SK-N-SH (cell line): ENCODE results near the gene RASSF4. TPM values are rescaled to one million over a fixed set of nuclear protein-coding genes. Genes with fewer than 3 reads are reported as not detected.

ENCODE experiments used
- CTCF ChIA-PET: fragments of 300-600, 350-600 bp; formaldehyde crosslinking; extraction: SDS; loops from one replicate; lab custom pipeline; 2021; lab: Yijun Ruan, JAX
- POLR2A ChIA-PET: fragments of 350-600 bp; sonication (Branson Sonifier 250); formaldehyde crosslinking; extraction: SDS; loops from one replicate; lab custom pipeline; 2020; ENCODE audit warnings: antibody characterized with exemption, inconsistent platforms; lab: Yijun Ruan, JAX
- DNase-seq: peaks from one replicate; pipeline ENCODE4 v3.0.0; 2012
- H2AFZ ChIP-seq: fragments of 200-600 bp; sonication (generic); 2 replicates; pipeline ENCODE4 v1.8.1; 2016; ENCODE audit warnings: antibody characterized with exemption, mild to moderate bottlenecking, low read depth
- H3F3A ChIP-seq: fragments of 200-600 bp; sonication (generic); replicated peaks from 2 replicates; pipeline ENCODE3; 2016; ENCODE audit warnings: antibody characterized with exemption, mild to moderate bottlenecking; ENCODE audit not compliant: insufficient read depth
- H3K27ac ChIP-seq, 2 experiments: fragments of 200-500 bp in 1 of 2; fragments of 200-600 bp in 1 of 2; sonication (Bioruptor generic) in 1 of 2; sonication (generic), shearing (Covaris generic) in 1 of 2; 2 replicates each; pipeline versions ENCODE4 v1.5.1 to v1.6.1; 2014 to 2016; ENCODE audit warnings: low read depth in 2 of 2, inconsistent platforms in 1 of 2, low read length in 1 of 2, mild to moderate bottlenecking in 1 of 2, mixed read lengths in 1 of 2
- H3K27me3 ChIP-seq: fragments of 200-600 bp; sonication (generic), shearing (Covaris generic); 2 replicates; pipeline ENCODE4 v1.6.1; 2016; ENCODE audit warnings: mixed run types; ENCODE audit not compliant: insufficient read depth
- H3K36me3 ChIP-seq, 2 experiments: fragments of 200-500 bp in 1 of 2; fragments of 200-600 bp in 1 of 2; sonication (Bioruptor generic) in 1 of 2; sonication (generic) in 1 of 2; replicated peaks in 1 of 2; 2 replicates each; pipeline versions ENCODE3 to v1.5.1; 2014 to 2016; ENCODE audit warnings: low read length in 1 of 2, mild to moderate bottlenecking in 1 of 2; ENCODE audit not compliant: insufficient read depth in 2 of 2, control insufficient read depth in 1 of 2
- H3K4me1 ChIP-seq, 2 experiments: fragments of 200-500 bp in 1 of 2; fragments of 200-600 bp in 1 of 2; sonication (Bioruptor generic) in 1 of 2; sonication (generic), shearing (Covaris generic) in 1 of 2; 2 replicates each; pipeline versions ENCODE4 v1.5.1 to v1.6.1; 2014 to 2016; ENCODE audit warnings: low read depth in 1 of 2, low read length in 1 of 2, mixed run types in 1 of 2; ENCODE audit not compliant: insufficient read depth in 2 of 2, control insufficient read depth in 1 of 2
- H3K4me2 ChIP-seq: fragments of 200-600 bp; sonication (generic), shearing (Covaris generic); 2 replicates; pipeline ENCODE4 v1.6.1; 2017; ENCODE audit warnings: mixed run types
- H3K4me3 ChIP-seq, 2 experiments: fragments of 200-500 bp in 1 of 2; fragments of 200-600 bp in 1 of 2; sonication (Bioruptor generic) in 1 of 2; sonication (generic), shearing (Covaris generic) in 1 of 2; 2 replicates each; pipeline versions ENCODE4 v1.5.1 to v1.8.1; 2014 to 2016; ENCODE audit warnings: low read depth in 2 of 2, inconsistent platforms in 1 of 2, low read length in 1 of 2, mild to moderate bottlenecking in 1 of 2, mixed read lengths in 1 of 2, moderate library complexity in 1 of 2
- H3K79me2 ChIP-seq: fragments of 200-600 bp; sonication (generic); 2 replicates; pipeline ENCODE4 v1.8.1; 2017; ENCODE audit warnings: mild to moderate bottlenecking; ENCODE audit not compliant: insufficient read depth
- H3K9ac ChIP-seq: fragments of 200-600 bp; sonication (generic); 2 replicates; pipeline ENCODE4 v1.6.1; 2017; ENCODE audit warnings: mixed run types
- H3K9me2 ChIP-seq: fragments of 200-600 bp; sonication (generic); 2 replicates; pipeline ENCODE4 v1.6.1; 2017; ENCODE audit warnings: mixed run types
- H3K9me3 ChIP-seq: fragments of 200-600 bp; sonication (generic); 2 replicates; pipeline ENCODE4 v1.6.1; 2017; ENCODE audit warnings: mixed run types, mild to moderate bottlenecking, moderate library complexity
- H4K20me1 ChIP-seq: fragments of 200-600 bp; sonication (generic); 2 replicates; pipeline ENCODE4 v1.6.1; 2017; ENCODE audit warnings: mild to moderate bottlenecking, mixed run types; ENCODE audit not compliant: insufficient read depth
- EP300 ChIP-seq, 2 experiments: IDR thresholded peaks; 2 replicates each; pipeline versions ENCODE4 v1.4.0 to v1.6.1; 2012; ENCODE audit warnings: borderline replicate concordance in 1 of 2, low read depth in 1 of 2, low read length in 1 of 2
- EZH2phosphoT487 ChIP-seq: fragments of 200-600 bp; sonication (generic); IDR thresholded peaks from 2 replicates; pipeline ENCODE4 v1.6.1; 2017; ENCODE audit warnings: low read depth, mixed run types, mild to moderate bottlenecking, antibody characterized with exemption, moderate library complexity, borderline replicate concordance
- FOSL2 ChIP-seq: IDR thresholded peaks from 2 replicates; pipeline ENCODE4 v1.4.0; 2012; ENCODE audit warnings: low read depth, mild to moderate bottlenecking, moderate library complexity, borderline replicate concordance
- FOXM1 ChIP-seq: IDR thresholded peaks from 2 replicates; pipeline ENCODE4 v1.4.0; 2012; ENCODE audit warnings: low read depth, mild to moderate bottlenecking
- GATA2 ChIP-seq: sonication (generic); formaldehyde crosslinking; IDR thresholded peaks from 2 replicates; pipeline ENCODE4 v1.5.0; 2020; ENCODE audit warnings: mild to moderate bottlenecking, missing genetic modification reagents
- JUND ChIP-seq: IDR thresholded peaks from 2 replicates; pipeline ENCODE4 v1.4.0; 2012
- MAX ChIP-seq: IDR thresholded peaks from 2 replicates; pipeline ENCODE4 v1.4.0; 2012; ENCODE audit warnings: low read depth
- MXI1 ChIP-seq: IDR thresholded peaks from 2 replicates; pipeline ENCODE4 v1.6.1; 2012; ENCODE audit warnings: mild to moderate bottlenecking, low read depth, low read length, improper control_type of control experiment
- NFIC ChIP-seq: IDR thresholded peaks from 2 replicates; pipeline ENCODE4 v1.4.0; 2012; ENCODE audit warnings: borderline replicate concordance
- POLR2AphosphoS5 ChIP-seq: IDR thresholded peaks from 2 replicates; pipeline ENCODE4 v1.6.1; 2012; ENCODE audit warnings: low read depth, low read length
- RCOR1 ChIP-seq: fragments of 150-350 bp; IDR thresholded peaks from 2 replicates; pipeline ENCODE4 v1.6.1; 2017; ENCODE audit warnings: antibody characterized with exemption, low read length
- REST ChIP-seq: IDR thresholded peaks from 2 replicates; pipeline ENCODE4 v1.6.1; 2012; ENCODE audit warnings: mild to moderate bottlenecking, low read depth, low read length, moderate library complexity
- RXRA ChIP-seq: IDR thresholded peaks from 2 replicates; pipeline ENCODE4 v1.4.0; 2012; ENCODE audit warnings: low read depth, mild to moderate bottlenecking, borderline replicate concordance
- SIN3A ChIP-seq: IDR thresholded peaks from 2 replicates; pipeline ENCODE4 v1.6.1; 2012; ENCODE audit warnings: low read depth, mild to moderate bottlenecking, low read length, moderate library complexity, borderline replicate concordance
- SMC3 ChIP-seq: IDR thresholded peaks from 2 replicates; pipeline ENCODE4 v1.6.1; 2012; ENCODE audit warnings: low read depth, low read length, improper control_type of control experiment
- TAF1 ChIP-seq: IDR thresholded peaks from 2 replicates; pipeline ENCODE4 v1.6.1; 2012; ENCODE audit warnings: low read depth, mild to moderate bottlenecking, low read length, moderate library complexity, borderline replicate concordance
- TCF12 ChIP-seq: IDR thresholded peaks from 2 replicates; pipeline ENCODE4 v1.4.0; 2012
- USF1 ChIP-seq: IDR thresholded peaks from 2 replicates; pipeline ENCODE4 v1.4.0; 2012; ENCODE audit warnings: low read depth, borderline replicate concordance
- USF2 ChIP-seq: fragments of 150-350 bp; IDR thresholded peaks from 2 replicates; pipeline ENCODE4 v1.6.1; 2017; ENCODE audit warnings: antibody characterized with exemption, low read length, low read depth, borderline replicate concordance
- WGBS: methylation state at CpG from one replicate; pipeline ENCODE4 v1.1.6; 2017; ENCODE audit warnings: low lambda C conversion rate; 5-methylcytosine and 5-hydroxymethylcytosine counted together
- polyA plus RNA-seq, 3 experiments: library from polyadenylated mRNA; depleted of rRNA; stranded (reverse); fragments of >200 nt; gene quantifications; 2 replicates each; pipeline ENCODE4 v1.2.3, GENCODE V29; 2012
- TF ChIP-seq, protein P1 (sequence below): IDR thresholded peaks from 2 replicates; pipeline ENCODE4; 2012

RASSF4 gene
- polyA plus RNA-seq, 1 of the 3 experiments (the other 2 are of a cell fraction), result 11.0 TPM

- no peak overlapping the region for H3K4me2 ChIP-seq
- POLR2A ChIA-PET, result no interaction called here
- H3K36me3 ChIP-seq, result no peaks in the 10 kb centered on the region
- H3K27ac ChIP-seq, result no peak overlapping the region
- H3F3A ChIP-seq, result no peaks in the 10 kb centered on the region
- H3K9me2 ChIP-seq, result no peaks in the 10 kb centered on the region
- no peak overlapping the region for H3K4me3 ChIP-seq
- H3K9me3 ChIP-seq, result peaks cover 9% of the 10 kb centered on the region; the same call in 1 of the 2 replicates
- H2AFZ ChIP-seq, result no peak overlapping the region
- WGBS, result 45% methylated on average over 7 of the region's 7 CpGs
- no peaks in the 10 kb centered on the region for H3K27me3 ChIP-seq
- no peaks in the 10 kb centered on the region for H4K20me1 ChIP-seq
- H3K79me2 ChIP-seq, result no peaks in the 10 kb centered on the region
- peaks cover 0 to 10% of the 10 kb centered on the region in 2 experiments; a peak in 2 of 4 replicates for H3K4me1 ChIP-seq
- no peak for TF ChIP-seq EZH2phosphoT487
- TF ChIP-seq RXRA, result no peak
- no peak for TF ChIP-seq REST
- TF ChIP-seq GATA2, result no peak
- no peak for TF ChIP-seq SMC3
- no peak for TF ChIP-seq TCF12
- TF ChIP-seq TAF1, result no peak
- no peak for TF ChIP-seq RCOR1
- no peak for TF ChIP-seq POLR2AphosphoS5
- CTCF ChIA-PET, result no interaction called here
- H3K9ac ChIP-seq, result no peak overlapping the region
- no peak for DNase-seq
Measured at GRCh38 chr10:44939691-44940401, 19.8 kb upstream of the RASSF4 start.

DNA sequence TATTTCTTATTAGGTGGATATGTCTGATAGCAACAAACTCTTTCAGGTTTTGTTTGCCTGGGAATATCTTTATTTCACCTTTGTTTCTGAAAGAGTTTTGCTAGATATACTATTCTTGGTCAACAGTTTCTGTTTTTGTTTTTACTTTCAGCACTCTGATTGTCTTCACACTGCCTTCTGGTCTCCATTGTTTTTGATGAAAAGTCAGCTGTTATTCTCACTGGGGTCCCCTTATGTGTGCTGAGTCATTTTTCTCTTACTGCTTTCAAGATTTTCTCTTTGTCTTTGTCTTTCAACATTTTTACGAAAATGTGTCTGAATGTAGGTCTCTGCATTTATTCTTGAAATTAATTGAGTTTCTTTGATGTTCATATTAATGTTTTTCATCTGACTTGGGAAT lies 15.2 kb upstream of the RASSF4 start:
- no peak for DNase-seq
- no peaks in the 10 kb centered on the region for H3K27me3 ChIP-seq
- no peaks in the 10 kb centered on the region for H3K9me2 ChIP-seq
- no peak overlapping the region for H3K4me3 ChIP-seq
- H2AFZ ChIP-seq, result no peak overlapping the region
- peaks cover 9% of the 10 kb centered on the region; the same call in 1 of the 2 replicates for H3K9me3 ChIP-seq
- ChIA-PET CTCF (interaction anchor here (0.6 to 3.6 kb wide), 2 partner anchors 12 to 129 kb away, joined by 3 to 12 read pairs; no protein-coding TSS in a partner anchor), POLR2A (no interaction called here)
- no peaks in the 10 kb centered on the region for H3K4me1 ChIP-seq
- no peak overlapping the region for H3K9ac ChIP-seq
- H3K4me2 ChIP-seq, result no peak overlapping the region
- H3F3A ChIP-seq, result no peaks in the 10 kb centered on the region
- H3K36me3 ChIP-seq, result no peaks in the 10 kb centered on the region
- no peaks in the 10 kb centered on the region for H3K79me2 ChIP-seq
- no peak overlapping the region for H3K27ac ChIP-seq
- 0% methylated on average over 1 of the region's 1 CpG for WGBS
- no peaks in the 10 kb centered on the region for H4K20me1 ChIP-seq
- TF ChIP-seq, protein P1, sequence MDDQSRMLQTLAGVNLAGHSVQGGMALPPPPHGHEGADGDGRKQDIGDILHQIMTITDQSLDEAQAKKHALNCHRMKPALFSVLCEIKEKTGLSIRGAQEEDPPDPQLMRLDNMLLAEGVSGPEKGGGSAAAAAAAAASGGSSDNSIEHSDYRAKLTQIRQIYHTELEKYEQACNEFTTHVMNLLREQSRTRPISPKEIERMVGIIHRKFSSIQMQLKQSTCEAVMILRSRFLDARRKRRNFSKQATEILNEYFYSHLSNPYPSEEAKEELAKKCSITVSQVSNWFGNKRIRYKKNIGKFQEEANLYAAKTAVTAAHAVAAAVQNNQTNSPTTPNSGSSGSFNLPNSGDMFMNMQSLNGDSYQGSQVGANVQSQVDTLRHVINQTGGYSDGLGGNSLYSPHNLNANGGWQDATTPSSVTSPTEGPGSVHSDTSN, result no peak
- TF ChIP-seq EP300 (IDR thresholded peaks at IDR 0.05; ENCODE audit: borderline replicate concordance in 1 of 2, low read depth in 1 of 2, low read length in 1 of 2), result no peak
- TF ChIP-seq MAX, result no peak
- TF ChIP-seq USF1, result no peak
- TF ChIP-seq NFIC, result no peak
- TF ChIP-seq EZH2phosphoT487, result no peak
- no peak for TF ChIP-seq SMC3
- TF ChIP-seq FOXM1, result no peak
- no peak for TF ChIP-seq SIN3A
- TF ChIP-seq JUND, result no peak
- no peak for TF ChIP-seq TCF12
- TF ChIP-seq FOSL2, result no peak
- no peak for TF ChIP-seq USF2
- TF ChIP-seq MXI1, result no peak
